22Rv1 (cell line): ENCODE measurements around the gene OSGEPL1.

ENCODE experiments used
- CTCF ChIP-seq: fragments of 450-650 bp; IDR thresholded peaks from 2 replicates; pipeline ENCODE4 v1.5.1; 2017; ENCODE audit warnings: mild to moderate bottlenecking
- ZFX ChIP-seq: fragments of 450-650 bp; IDR thresholded peaks from 2 replicates; pipeline ENCODE4 v1.6.1; 2017; ENCODE audit warnings: antibody characterized with exemption, borderline replicate concordance

- TF ChIP-seq CTCF (no peak), ZFX (no peak)
These were observed 40.8 kb upstream of the OSGEPL1 start for GRCh38 chr2:189803431-189803830.
